Lung (tissue), 12 donors: ENCODE data around the gene PVALEF. TPM values are rescaled to one million over a fixed set of nuclear protein-coding genes. Genes with fewer than 3 reads are reported as not detected.

Experiments
- ATAC-seq: fragments of 200-7000 bp; cut with Tn5 transposase; one replicate; pipeline ENCODE4 v1.9.1; 2020; ENCODE audit warnings: moderate number of reproducible peaks; ENCODE audit not compliant: insufficient read depth, low FRiP score
- DNase-seq, 3 donors: peaks; one replicate each; pipeline ENCODE4 v3.0.0-alpha.2; 2013 to 2017
- H3K27ac ChIP-seq, 2 donors: one replicate each; pipeline ENCODE4 v1.5.1; 2013; ENCODE audit warnings: mild to moderate bottlenecking in 2 of 2, moderate library complexity in 2 of 2, control low read depth in 1 of 2, inconsistent platforms in 1 of 2, low read depth in 1 of 2, low read length in 1 of 2
- H3K27me3 ChIP-seq, 3 donors: one replicate each; pipeline ENCODE4 v1.5.1; 2013; ENCODE audit warnings: low read length in 2 of 3; ENCODE audit not compliant: control insufficient read depth in 3 of 3, insufficient read depth in 3 of 3
- H3K36me3 ChIP-seq, 4 donors: one replicate each; pipeline ENCODE4 v1.5.1; 2013; ENCODE audit warnings: low read length in 4 of 4, mild to moderate bottlenecking in 1 of 4, moderate library complexity in 1 of 4; ENCODE audit not compliant: control insufficient read depth in 4 of 4, insufficient read depth in 4 of 4
- H3K4me1 ChIP-seq, 5 donors: one replicate each; pipeline ENCODE4 v1.5.1; 2013; ENCODE audit warnings: low read length in 5 of 5, mild to moderate bottlenecking in 2 of 5, moderate library complexity in 1 of 5; ENCODE audit not compliant: control insufficient read depth in 5 of 5, insufficient read depth in 5 of 5
- H3K4me3 ChIP-seq: one replicate; pipeline ENCODE4 v1.5.1; 2013; ENCODE audit warnings: mild to moderate bottlenecking, control low read depth, moderate library complexity
- H3K9ac ChIP-seq, 2 donors: one replicate each; pipeline ENCODE4 v1.5.1; 2013; ENCODE audit warnings: low read length in 2 of 2, control low read depth in 1 of 2; ENCODE audit not compliant: insufficient read depth in 1 of 2
- H3K9me3 ChIP-seq, 4 donors: one replicate each; pipeline ENCODE4 v1.5.1; 2013; ENCODE audit warnings: low read length in 3 of 4, mild to moderate bottlenecking in 1 of 4, moderate library complexity in 1 of 4; ENCODE audit not compliant: control insufficient read depth in 4 of 4, insufficient read depth in 3 of 4
- whole genome bisulfite sequencing, 2 donors: extraction: QIAGEN DNeasy Blood & Tissue Kit; methylation state at CpG; one replicate each; pipeline ENCODE4 v1.1.7; 2013; 5-methylcytosine and 5-hydroxymethylcytosine counted together
- polyA plus RNA-seq, 2 donors: library from polyadenylated mRNA; stranded (reverse); fragments of 200-250 nt; gene quantifications; one replicate each; pipeline ENCODE4 v1.2.1, GENCODE V29; 2013
- total RNA-seq, 2 donors: library from RNA; depleted of rRNA in 1 of 2; stranded (reverse); fragments of >200 nt in 1 of 2; gene quantifications; one replicate each; pipeline ENCODE4 v1.2.1, GENCODE V29; 2014 to 2021
- TF ChIP-seq, protein P1 (sequence below): IDR thresholded peaks from 2 replicates; pipeline ENCODE4 v1.5.1; 2012; ENCODE audit warnings: mild to moderate bottlenecking; ENCODE audit errors: control extremely low read depth, extremely low read depth
- donor health status: control.
- donor health status: control.
- donor health status: Bipolar disorder and iron deficiency.
- donor health status: healthy.
- donor health status: DM: yes; HTN: yes; CAD: no.

PVALEF gene
- total and polyA plus RNA-seq, 4 donors: not detected

- Histone ChIP-seq H3K4me1 (peaks cover 0 to 9% (median 0%) of the 10 kb centered on the region in 5 donors), H3K27me3 (peaks cover 0 to 3% (median under 1%) of the 10 kb centered on the region in 3 donors), H3K4me3 (no peak overlapping the region), H3K9ac (no peak overlapping the region), H3K36me3 (peaks cover 0 to 48% (median 0%) of the 10 kb centered on the region in 4 donors), H3K9me3 (no peaks in the 10 kb centered on the region), H3K27ac (no peak overlapping the region)
- DNase-seq (no peak), ATAC-seq (no peak)
- 81 to 83% methylated on average over 18 to 20 of the region's 20 CpGs for WGBS, 2 donors
- TF ChIP-seq, protein P1, sequence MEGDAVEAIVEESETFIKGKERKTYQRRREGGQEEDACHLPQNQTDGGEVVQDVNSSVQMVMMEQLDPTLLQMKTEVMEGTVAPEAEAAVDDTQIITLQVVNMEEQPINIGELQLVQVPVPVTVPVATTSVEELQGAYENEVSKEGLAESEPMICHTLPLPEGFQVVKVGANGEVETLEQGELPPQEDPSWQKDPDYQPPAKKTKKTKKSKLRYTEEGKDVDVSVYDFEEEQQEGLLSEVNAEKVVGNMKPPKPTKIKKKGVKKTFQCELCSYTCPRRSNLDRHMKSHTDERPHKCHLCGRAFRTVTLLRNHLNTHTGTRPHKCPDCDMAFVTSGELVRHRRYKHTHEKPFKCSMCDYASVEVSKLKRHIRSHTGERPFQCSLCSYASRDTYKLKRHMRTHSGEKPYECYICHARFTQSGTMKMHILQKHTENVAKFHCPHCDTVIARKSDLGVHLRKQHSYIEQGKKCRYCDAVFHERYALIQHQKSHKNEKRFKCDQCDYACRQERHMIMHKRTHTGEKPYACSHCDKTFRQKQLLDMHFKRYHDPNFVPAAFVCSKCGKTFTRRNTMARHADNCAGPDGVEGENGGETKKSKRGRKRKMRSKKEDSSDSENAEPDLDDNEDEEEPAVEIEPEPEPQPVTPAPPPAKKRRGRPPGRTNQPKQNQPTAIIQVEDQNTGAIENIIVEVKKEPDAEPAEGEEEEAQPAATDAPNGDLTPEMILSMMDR: no peak
Observed at GRCh38 chr17:81117672-81118198, 47.6 kb upstream of the PVALEF start.

GRCh38 chr17:81118308-81119221 is 46.7 kb upstream of the PVALEF start:
- peaks cover 0 to 4% (median 3%) of the 10 kb centered on the region in 3 donors for H3K27me3 ChIP-seq
- peaks cover 0 to 9% (median 0%) of the 10 kb centered on the region in 5 donors for H3K4me1 ChIP-seq
- H3K4me3 ChIP-seq: no peak overlapping the region
- peaks cover 0 to 55% (median 0%) of the 10 kb centered on the region in 4 donors for H3K36me3 ChIP-seq
- H3K9me3 ChIP-seq: no peaks in the 10 kb centered on the region
- DNase-seq (no peak), ATAC-seq (no peak)
- TF ChIP-seq, protein P1: no peak
- peak overlapping the region in 1 of 2 donors; percentile 23 for H3K27ac ChIP-seq
- no peak overlapping the region for H3K9ac ChIP-seq
- 68 to 72% methylated on average over 24 of the region's 24 CpGs for WGBS, 2 donors

DNA sequence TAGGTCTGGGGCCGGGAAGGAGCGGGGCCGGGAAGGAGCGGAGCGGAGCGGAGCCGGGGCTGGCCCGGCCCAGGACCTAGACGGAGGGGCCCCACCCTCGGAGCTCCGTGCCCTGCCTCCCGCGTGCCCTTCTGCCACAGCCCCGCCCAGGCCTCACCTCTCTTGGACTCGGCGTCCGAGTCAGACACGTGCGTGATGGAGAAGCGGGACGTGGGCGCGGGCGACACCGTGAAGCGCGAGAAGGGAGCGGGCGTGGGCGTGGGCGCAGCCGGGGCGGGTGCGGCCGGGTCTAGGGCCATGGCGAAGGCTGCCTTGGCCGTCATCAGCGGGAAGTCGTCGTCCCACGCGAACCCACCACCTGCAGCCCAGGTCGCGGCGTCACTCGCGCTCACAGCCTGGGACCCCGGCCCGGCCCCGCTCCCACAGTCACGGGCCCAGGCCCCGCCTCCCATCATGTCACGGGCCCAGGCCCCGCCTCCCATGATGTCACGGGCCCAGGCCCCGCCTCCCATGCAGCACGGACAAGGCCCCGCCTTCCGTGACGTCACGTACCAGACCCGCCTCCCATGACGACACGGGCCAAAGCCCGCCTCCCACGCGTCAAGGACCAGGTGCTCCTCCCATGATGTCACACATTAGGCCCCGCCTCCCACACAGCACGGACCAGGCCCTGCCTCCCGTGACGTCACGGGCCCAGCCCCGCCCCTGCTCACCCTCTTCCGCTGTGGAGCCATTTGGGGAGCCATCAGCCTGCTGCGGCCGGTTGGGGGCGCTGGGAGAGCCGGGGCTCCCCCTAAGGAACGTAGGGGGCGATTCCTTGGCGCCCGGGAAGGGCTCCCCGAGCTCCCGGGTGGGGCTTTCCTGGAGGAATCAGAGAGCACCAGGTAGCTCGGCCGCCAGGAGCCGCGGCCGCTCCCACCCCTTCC is 45.8 kb upstream of the PVALEF start:
- no peak overlapping the region for H3K9ac ChIP-seq
- TF ChIP-seq, protein P1: no peak
- peaks cover 0 to 62% (median 0%) of the 10 kb centered on the region in 4 donors for H3K36me3 ChIP-seq
- ATAC-seq: peak; percentile 57
- peak overlapping the region in 1 of 2 donors; percentile 30 for H3K27ac ChIP-seq
- DNase-seq: peak; percentile 70 to 90 (median 86)
- WGBS, 2 donors: 26 to 48% methylated on average over 74 to 89 of the region's 89 CpGs
- H3K9me3 ChIP-seq: no peaks in the 10 kb centered on the region
- peaks cover 0 to 4% (median 3%) of the 10 kb centered on the region in 3 donors for H3K27me3 ChIP-seq
- no peak overlapping the region for H3K4me3 ChIP-seq
- peaks cover 0 to 9% (median 0%) of the 10 kb centered on the region in 5 donors for H3K4me1 ChIP-seq
